A673 (cell line): ENCODE data around the gene FES. TPM values are rescaled to one million over a fixed set of nuclear protein-coding genes. Genes with fewer than 3 reads are reported as not detected.
"Not testable (repeated sequence)": the region's sequence is repeated elsewhere in the genome, so short reads cannot be mapped to it uniquely, and the experiment has no call there.

Experiments
- BruUV-seq: library from RNA; stranded (reverse); fragments of 400-500 nt; replicated peaks from 2 replicates; lab custom pipeline; 2021; lab: Mats Ljungman, UMichigan
- CTCF ChIA-PET: fragments of 300-600 bp; sonication (Branson Sonifier 250); formaldehyde crosslinking; loops from one replicate; lab custom pipeline; 2022; ENCODE audit warnings: antibody characterized with exemption; lab: Charles Lee
- POLR2A ChIA-PET: fragments of 300-600 bp; sonication (Branson Sonifier 250); formaldehyde crosslinking; loops from one replicate; lab custom pipeline; 2022; ENCODE audit warnings: antibody characterized with exemption; ENCODE audit not compliant: low non-redundant PET; lab: Charles Lee
- DNase-seq: peaks from one replicate; pipeline ENCODE4 v3.0.0-alpha.2; 2015; ENCODE audit warnings: low spot score
- H3K27ac ChIP-seq: fragments of 200-600 bp; sonication (generic); 2 replicates; pipeline ENCODE4 v1.5.1; 2016; ENCODE audit warnings: mixed run types, low read depth, mild to moderate bottlenecking, mixed read lengths, antibody characterized with exemption, low read length; ENCODE audit not compliant: poor library complexity, severe bottlenecking
- H3K27me3 ChIP-seq: fragments of 200-600 bp; sonication (generic); replicated peaks from 2 replicates; pipeline ENCODE4 v1.6.1; 2017; ENCODE audit warnings: mixed run types, low read depth, mild to moderate bottlenecking, mixed read lengths, antibody characterized with exemption, low read length; ENCODE audit not compliant: insufficient read depth, poor library complexity
- H3K36me3 ChIP-seq: fragments of 200-600 bp; sonication (generic); 2 replicates; pipeline ENCODE4 v1.6.1; 2016; ENCODE audit warnings: mixed run types, mild to moderate bottlenecking, mixed read lengths, antibody characterized with exemption, low read length; ENCODE audit not compliant: insufficient read depth, poor library complexity, severe bottlenecking
- H3K4me1 ChIP-seq: fragments of 200-600 bp; sonication (generic); 2 replicates; pipeline ENCODE4 v1.6.1; 2017; ENCODE audit warnings: mixed run types, mild to moderate bottlenecking, mixed read lengths, antibody characterized with exemption, low read length; ENCODE audit not compliant: insufficient read depth, poor library complexity, severe bottlenecking
- H3K4me3 ChIP-seq: fragments of 200-600 bp; sonication (generic); 2 replicates; pipeline ENCODE4 v1.5.1; 2016; ENCODE audit warnings: low read depth, mixed run types, mild to moderate bottlenecking, mixed read lengths, low read length; ENCODE audit not compliant: poor library complexity, severe bottlenecking
- H3K9me3 ChIP-seq: fragments of 200-600 bp; sonication (generic); 2 replicates; pipeline ENCODE4 v1.6.1; 2016; ENCODE audit warnings: mixed run types, low read depth, mild to moderate bottlenecking, mixed read lengths, antibody characterized with exemption, low read length; ENCODE audit not compliant: poor library complexity, severe bottlenecking
- CTCF ChIP-seq: fragments of 300-800, 200-600 bp; sonication (generic); conservative IDR thresholded peaks from 2 replicates; pipeline ENCODE4 v1.5.1; 2017; ENCODE audit warnings: low read depth, mild to moderate bottlenecking, antibody characterized with exemption, low read length, moderate library complexity, mixed read lengths
- EZH2 ChIP-seq: fragments of 200-600 bp; sonication (generic); IDR thresholded peaks from 2 replicates; pipeline ENCODE4 v1.6.1; 2017; ENCODE audit warnings: borderline replicate concordance, low read depth, mild to moderate bottlenecking, mixed read lengths, antibody characterized with exemption, low read length; ENCODE audit not compliant: poor library complexity, severe bottlenecking
- intact Hi-C: fragments of 100-400 bp; cut with micrococcal nuclease; formaldehyde crosslinking; loops from one replicate; pipeline ENCODE4 v1.10.0; 2022; ENCODE audit not compliant: unreplicated experiment
- total RNA-seq: library from RNA; stranded (reverse); gene quantifications from 2 replicates; pipeline ENCODE4 v1.2.3, GENCODE V29; 2021

The FES gene
- total RNA-seq, 1 experiment from 2014 or later = 3.8 TPM

- TF ChIP-seq EZH2 (no peak), CTCF (no peak)
- H3K36me3 ChIP-seq = peaks cover 35% of the 10 kb centered on the region
- BruUV-seq = no TSS peak
- H3K9me3 ChIP-seq = no peaks in the 10 kb centered on the region
- no peaks in the 10 kb centered on the region for H3K4me1 ChIP-seq
- H3K27me3 ChIP-seq = no peaks in the 10 kb centered on the region
- intact Hi-C loops = no loop called here
- no peak overlapping the region for H3K4me3 ChIP-seq
- DNase-seq = no peak
- CTCF ChIA-PET = no interaction called here
- no peak overlapping the region for H3K27ac ChIP-seq
- POLR2A ChIA-PET = no interaction called here
These were observed 37.6 kb downstream of the FES start for GRCh38 chr15:90921887-90922286.

GRCh38 chr15:90922712-90923322 is 38.5 kb downstream of the FES start:
- peaks cover 33% of the 10 kb centered on the region for H3K36me3 ChIP-seq
- H3K9me3 ChIP-seq, intact Hi-C loops, DNase-seq, BruUV-seq, H3K4me3 ChIP-seq, CTCF ChIA-PET, H3K27me3 ChIP-seq, H3K27ac ChIP-seq, H3K4me1 ChIP-seq: not testable (repeated sequence)
- POLR2A ChIA-PET = interaction anchor here (0.7 kb wide), 1 partner anchor 280 kb away, joined by 5 read pairs; no protein-coding TSS in a partner anchor

DNA sequence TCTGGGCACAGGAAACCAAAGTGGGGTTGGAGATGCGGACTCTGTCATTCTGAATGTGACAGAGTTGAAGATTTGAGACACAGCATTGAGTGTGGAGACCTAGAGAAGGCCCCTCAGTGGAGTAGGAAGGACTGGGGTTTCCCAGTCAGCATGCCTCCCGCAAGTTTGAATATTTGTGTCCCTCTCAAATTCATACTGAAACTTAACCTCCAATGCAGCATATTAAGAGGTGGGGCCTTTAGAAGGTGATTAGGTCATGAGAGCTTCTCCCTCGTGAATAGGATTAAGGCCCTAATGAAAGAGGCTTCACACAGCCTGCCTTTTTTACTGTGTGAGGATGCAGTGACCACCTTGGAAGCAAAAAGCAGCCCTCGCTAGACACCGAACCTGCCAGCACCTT is 40.1 kb downstream of the FES start:
- no TSS peak for BruUV-seq
- TF ChIP-seq EZH2 (no peak), CTCF (no peak)
- H3K9me3 ChIP-seq = no peaks in the 10 kb centered on the region
- H3K4me1 ChIP-seq = peaks cover 3% of the 10 kb centered on the region
- ChIA-PET POLR2A (no interaction called here), CTCF (no interaction called here)
- no peak overlapping the region for H3K4me3 ChIP-seq
- H3K27me3 ChIP-seq = no peaks in the 10 kb centered on the region
- no peak for DNase-seq
- no peak overlapping the region for H3K27ac ChIP-seq
- H3K36me3 ChIP-seq = peaks cover 22% of the 10 kb centered on the region
- intact Hi-C loops = no loop called here

- CTCF ChIA-PET, BruUV-seq, intact Hi-C loops, POLR2A ChIA-PET, H3K27me3 ChIP-seq, H3K36me3 ChIP-seq, H3K4me3 ChIP-seq, H3K9me3 ChIP-seq, DNase-seq, H3K27ac ChIP-seq: not testable (repeated sequence)
- H3K4me1 ChIP-seq = peaks cover 12% of the 10 kb centered on the region
These were observed 42.5 kb downstream of the FES start for GRCh38 chr15:90926766-90927165.

GRCh38 chr15:90928106-90928505 is 43.8 kb downstream of the FES start:
- H3K4me3 ChIP-seq, H3K27me3 ChIP-seq, H3K9me3 ChIP-seq, intact Hi-C loops, H3K27ac ChIP-seq, H3K36me3 ChIP-seq, POLR2A ChIA-PET, DNase-seq, BruUV-seq: not testable (repeated sequence)
- peaks cover 12% of the 10 kb centered on the region for H3K4me1 ChIP-seq
- CTCF ChIA-PET = interaction anchor here (0.6 kb wide), 1 partner anchor 601 kb away, joined by 3 read pairs; no protein-coding TSS in a partner anchor
